ENCODE results near the gene DR1. TPM values are rescaled to one million over a fixed set of nuclear protein-coding genes. Genes with fewer than 3 reads are reported as not detected.

Gene DR1
- total RNA-seq, 1 experiment from 2014 or later = 87.3 TPM

DNA sequence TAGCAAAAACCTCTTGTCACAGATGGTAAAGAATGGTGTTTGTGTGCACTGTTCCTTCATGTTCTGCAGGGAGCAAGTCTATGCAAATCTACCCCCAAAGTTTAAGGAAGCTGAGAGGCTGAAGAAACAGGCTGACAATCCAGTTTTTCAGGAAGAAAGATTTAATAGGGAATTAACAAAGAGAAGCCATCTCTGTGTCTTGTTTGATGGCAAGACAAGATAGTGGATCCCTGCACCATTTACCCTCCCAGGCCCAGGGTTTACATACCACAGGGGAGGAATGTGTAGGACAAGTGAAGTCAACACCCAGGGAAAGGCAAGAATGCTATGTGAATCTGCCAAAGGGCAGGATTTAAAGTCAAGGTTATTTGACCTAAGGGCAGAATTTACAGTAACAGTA lies 54.1 kb downstream of the DR1 start:
- Histone ChIP-seq H4K20me1 (ENCODE audit: control insufficient read depth, insufficient read depth, insufficient read length) (no peaks in the 10 kb centered on the region), H2AK5ac (ENCODE audit: insufficient read length, low read length) (no peak overlapping the region), H3K56ac (ENCODE audit: insufficient read length, low read depth, low read length) (no peak overlapping the region), H3K27me3 (ENCODE audit: insufficient read depth, low read length) (no peaks in the 10 kb centered on the region), H3K79me1 (ENCODE audit: insufficient read depth, low read depth, low read length, poor library complexity, severe bottlenecking) (no peaks in the 10 kb centered on the region), H3K4me1 (ENCODE audit: insufficient read depth, low read length) (no peaks in the 10 kb centered on the region), H2BK15ac (ENCODE audit: low read depth, low read length) (no peak overlapping the region), H3K9me3 (ENCODE audit: control insufficient read depth, low read depth, low read length) (no peaks in the 10 kb centered on the region), H3K9ac (ENCODE audit: extremely low read depth, insufficient read length, low read length) (no peak overlapping the region), H3K14ac (ENCODE audit: insufficient read depth, low read length) (no peak overlapping the region), H3K18ac (ENCODE audit: insufficient read length, low read depth, low read length) (no peak overlapping the region), H4K8ac (replicated peaks; ENCODE audit: insufficient read length, low read depth, low read length) (no peak overlapping the region), H3T11ph (ENCODE audit: low read length) (no peak overlapping the region), H3K27ac (ENCODE audit: insufficient read length, low read depth, low read length) (no peak overlapping the region), H3K4ac (ENCODE audit: low read depth, low read length) (no peak overlapping the region), H3K4me2 (ENCODE audit: insufficient read depth, insufficient read length, low read length) (no peak overlapping the region), H2AFZ (ENCODE audit: low read length) (no peak overlapping the region), H4K91ac (ENCODE audit: insufficient read length, low read depth, low read length) (no peak overlapping the region), H2BK20ac (ENCODE audit: low read depth, low read length, poor library complexity, severe bottlenecking) (no peak overlapping the region), H3K23me2 (ENCODE audit: insufficient read length, low read depth, low read length, poor library complexity, severe bottlenecking) (no peaks in the 10 kb centered on the region), H3K79me2 (ENCODE audit: insufficient read depth, low read length) (no peaks in the 10 kb centered on the region), H2BK5ac (ENCODE audit: insufficient read length, low read length) (no peak overlapping the region), H2BK120ac (ENCODE audit: low read depth, low read length, poor library complexity, severe bottlenecking) (no peak overlapping the region), H2BK12ac (ENCODE audit: insufficient read length, low read depth, low read length) (no peak overlapping the region), H4K5ac (ENCODE audit: insufficient read length, low read depth, low read length) (no peak overlapping the region), H3K23ac (ENCODE audit: insufficient read length, low read depth, low read length) (no peak overlapping the region)
- no peak for DNase-seq
- no peaks in the 10 kb centered on the region; the same call in 1 of the 2 replicates for H3K27me3 Mint-ChIP-seq (ENCODE audit: low read depth)
- peaks cover 9 to 12% of the 10 kb centered on the region in 2 experiments for H3K9me3 Mint-ChIP-seq
- TF ChIP-seq CTCF (conservative IDR thresholded peaks at IDR 0.05) = no peak
- H3K27ac Mint-ChIP-seq = no peak overlapping the region
- H3K36me3 Mint-ChIP-seq (ENCODE audit: insufficient read depth in 1 of 3, low read depth in 3 of 3) = peaks cover 3 to 15% (median 13%) of the 10 kb centered on the region in 3 experiments; a peak in 5 of 7 replicates
- H3K4me1 Mint-ChIP-seq = peaks cover 5 to 7% of the 10 kb centered on the region in 2 experiments
- no peak overlapping the region for H3K4me3 Mint-ChIP-seq

Data from H9 (cell line).